Peyer's patch (tissue), 4 donors: ENCODE results near the gene RAP1B.

Experiments used
- CTCF ChIP-seq, 6 experiments: fragments of 450-650 bp in 4 of 6; fragments of 200-600 bp in 2 of 6; sonication (generic) in 1 of 6; IDR thresholded peaks; one replicate each; pipeline ENCODE4 v1.5.1; 2017 to 2019; ENCODE audit warnings: antibody characterized with exemption in 6 of 6, mild to moderate bottlenecking in 3 of 6, moderate library complexity in 1 of 6
- POLR2A ChIP-seq, 2 donors: fragments of 450-650 bp; IDR thresholded peaks; one replicate each; pipeline ENCODE4 v1.5.1; 2017; ENCODE audit warnings: antibody characterized with exemption in 2 of 2, mild to moderate bottlenecking in 2 of 2, moderate library complexity in 2 of 2

- TF ChIP-seq POLR2A (IDR thresholded peaks at IDR 0.05) (no peak), CTCF (IDR thresholded peaks at IDR 0.05) (no peak)
Observed at GRCh38 chr12:68639396-68639767, 28.7 kb downstream of the RAP1B start.
